HepG2 (cell line): ENCODE data around the gene VWA7. TPM values are rescaled to one million over a fixed set of nuclear protein-coding genes. Genes with fewer than 3 reads are reported as not detected.

ENCODE experiments used
- ARID5B ChIP-seq: IDR thresholded peaks from 2 replicates; pipeline ENCODE4 v1.4.0; 2020; ENCODE audit warnings: mild to moderate bottlenecking, missing genetic modification reagents
- BCL3 ChIP-seq: sonication (generic); formaldehyde crosslinking; IDR thresholded peaks from 2 replicates; pipeline ENCODE4 v1.5.1; 2020; ENCODE audit warnings: mild to moderate bottlenecking, missing genetic modification reagents, moderate library complexity
- CCDC6 ChIP-seq: sonication (generic); formaldehyde crosslinking; IDR thresholded peaks from 2 replicates; pipeline ENCODE4 v1.8.1; 2022; ENCODE audit warnings: mild to moderate bottlenecking, missing genetic modification reagents, moderate library complexity
- MED1 ChIP-seq: sonication (generic); formaldehyde crosslinking; IDR thresholded peaks from 2 replicates; pipeline ENCODE4 v1.4.0; 2020; ENCODE audit warnings: missing genetic modification reagents
- NFKB2 ChIP-seq: sonication (generic); formaldehyde crosslinking; IDR thresholded peaks from 2 replicates; pipeline ENCODE4 v1.4.0; 2020; ENCODE audit warnings: missing genetic modification reagents, borderline replicate concordance
- TEAD3 ChIP-seq: optimal IDR thresholded peaks from 2 replicates; pipeline ENCODE3; 2016; ENCODE audit warnings: borderline replicate concordance
- polyA plus RNA-seq, 8 experiments: library from polyadenylated mRNA; depleted of rRNA in 3 of 8; stranded (reverse) in 7 of 8; unstranded in 1 of 8; fragments of >200 nt; fragmentation: Illumina TruSeq in 4 of 8; extraction: Trizol in 4 of 8; gene quantifications; 2 replicates each; pipeline versions ENCODE4 v1.2.1 to v1.2.3, GENCODE V29; 2011 to 2016; ENCODE audit warnings: low read depth in 4 of 8, missing spikeins in 1 of 8, mixed read lengths in 1 of 8; ENCODE audit not compliant: insufficient read depth in 1 of 8
- total RNA-seq, 5 experiments: library from RNA; depleted of rRNA; stranded (reverse); fragments of >200 nt; fragmentation: Illumina TruSeq; extraction: Trizol; gene quantifications; 2 replicates each; pipeline ENCODE4 v1.2.3, GENCODE V29; 2016; ENCODE audit warnings: low read depth in 1 of 5

VWA7 gene
- total and polyA plus RNA-seq, 2 of the 13 experiments (the other 11 are each of a cell fraction or from before 2014, with no cell fraction given): 0.86 to 3.3 TPM

- TF ChIP-seq ARID5B (0 out of 2 replicates have a peak, but pooled peaks have one; percentile 2), NFKB2 (0 out of 2 replicates have a peak, but pooled peaks have one; percentile 30), MED1 (CRISPR knock-in tag) (peak; percentile 24; the same call in 1 of the 2 replicates), TEAD3 (peak; percentile 25), BCL3 (0 out of 2 replicates have a peak, but pooled peaks have one; percentile 28), CCDC6 (CRISPR knock-in tag) (0 out of 2 replicates have a peak, but pooled peaks have one; percentile 19)
These were observed 40.9 kb upstream of the VWA7 start (continued) for GRCh38 chr6:31817929-31818511.
